Nephron progenitor cell (in vitro differentiated cells): Measurements from ENCODE around the gene FOLR2.
"Not testable (repeated sequence)": the region's sequence is repeated elsewhere in the genome, so short reads cannot be mapped to it uniquely, and the experiment has no call there.

Experiments
- DNase-seq: peaks from one replicate; pipeline ENCODE4 v3.0.0; 2021
- H3K27ac Mint-ChIP-seq: 2 replicates; pipeline ENCODE4 v1.8.0; 2021; ENCODE audit warnings: mild to moderate bottlenecking, moderate library complexity, mixed read lengths
- H3K27me3 Mint-ChIP-seq: 2 replicates; pipeline ENCODE4 v1.8.0; 2021; ENCODE audit warnings: mild to moderate bottlenecking, low read depth, mixed read lengths; ENCODE audit not compliant: poor library complexity
- H3K36me3 Mint-ChIP-seq: 2 replicates; pipeline ENCODE4 v1.8.0; 2021; ENCODE audit warnings: low read depth, mixed read lengths
- H3K4me1 Mint-ChIP-seq: 2 replicates; pipeline ENCODE4 v1.8.0; 2021; ENCODE audit warnings: mixed read lengths
- H3K4me3 Mint-ChIP-seq: 2 replicates; pipeline ENCODE4 v1.8.0; 2021; ENCODE audit warnings: mild to moderate bottlenecking, moderate library complexity, mixed read lengths
- H3K9me3 Mint-ChIP-seq: 2 replicates; pipeline ENCODE4 v1.8.0; 2021; ENCODE audit warnings: mild to moderate bottlenecking, moderate library complexity, mixed read lengths
- CTCF ChIP-seq: fragments of 200-600 bp; sonication (generic); IDR thresholded peaks from 2 replicates; pipeline ENCODE4 v1.5.0; 2021; ENCODE audit warnings: antibody characterized with exemption

The FOLR2 gene

DNA sequence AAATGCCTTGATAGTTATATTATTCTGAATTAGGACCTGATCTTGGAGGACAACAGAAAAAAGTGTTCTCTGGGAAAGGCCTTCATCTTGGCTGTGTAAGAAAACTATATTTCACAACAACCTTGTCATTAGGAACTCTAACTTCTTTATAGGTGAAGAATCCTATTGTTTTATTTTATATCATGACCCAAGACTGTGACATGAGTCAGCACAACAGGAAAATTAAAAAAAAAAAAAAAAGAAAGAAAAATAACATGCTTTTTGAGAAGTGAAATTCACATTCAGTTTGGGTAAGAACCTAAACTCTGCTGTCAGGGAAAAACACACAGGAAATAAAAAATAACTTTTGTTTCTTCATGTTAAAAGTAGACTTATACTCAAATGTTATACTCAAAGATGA is 11.7 kb upstream of the FOLR2 start:
- peaks cover 3% of the 10 kb centered on the region for H3K27me3 Mint-ChIP-seq
- H3K36me3 Mint-ChIP-seq, result peaks cover 4% of the 10 kb centered on the region
- H3K4me3 Mint-ChIP-seq, result no peak overlapping the region
- no peaks in the 10 kb centered on the region for H3K4me1 Mint-ChIP-seq
- no peak for TF ChIP-seq CTCF
- DNase-seq, result no peak
- H3K27ac Mint-ChIP-seq, result no peak overlapping the region
- peaks cover 19% of the 10 kb centered on the region for H3K9me3 Mint-ChIP-seq

- not testable (repeated sequence) for H3K36me3 Mint-ChIP-seq, H3K4me3 Mint-ChIP-seq, H3K27ac Mint-ChIP-seq, H3K27me3 Mint-ChIP-seq, DNase-seq, H3K4me1 Mint-ChIP-seq
- H3K9me3 Mint-ChIP-seq, result peaks cover 25% of the 10 kb centered on the region
Observed at GRCh38 chr11:72206794-72207193, 9.8 kb upstream of the FOLR2 start.

- H3K36me3 Mint-ChIP-seq, result peaks cover 6% of the 10 kb centered on the region
- no peaks in the 10 kb centered on the region for H3K4me1 Mint-ChIP-seq
- peaks cover 14% of the 10 kb centered on the region for H3K27me3 Mint-ChIP-seq
- no peak for TF ChIP-seq CTCF
- no peak overlapping the region for H3K27ac Mint-ChIP-seq
- H3K4me3 Mint-ChIP-seq, result no peak overlapping the region
- no peak for DNase-seq
- H3K9me3 Mint-ChIP-seq, result peaks cover 25% of the 10 kb centered on the region
Observed at GRCh38 chr11:72208281-72208680, 8.3 kb upstream of the FOLR2 start.

- no peak overlapping the region for H3K27ac Mint-ChIP-seq
- H3K4me3 Mint-ChIP-seq, result no peak overlapping the region
- peaks cover 25% of the 10 kb centered on the region for H3K9me3 Mint-ChIP-seq
- peaks cover 6% of the 10 kb centered on the region for H3K36me3 Mint-ChIP-seq
- no peak for DNase-seq
- H3K4me1 Mint-ChIP-seq, result no peaks in the 10 kb centered on the region
- no peak for TF ChIP-seq CTCF
- peaks cover 22% of the 10 kb centered on the region for H3K27me3 Mint-ChIP-seq
Observed at GRCh38 chr11:72209101-72209500, 7.5 kb upstream of the FOLR2 start.

DNA sequence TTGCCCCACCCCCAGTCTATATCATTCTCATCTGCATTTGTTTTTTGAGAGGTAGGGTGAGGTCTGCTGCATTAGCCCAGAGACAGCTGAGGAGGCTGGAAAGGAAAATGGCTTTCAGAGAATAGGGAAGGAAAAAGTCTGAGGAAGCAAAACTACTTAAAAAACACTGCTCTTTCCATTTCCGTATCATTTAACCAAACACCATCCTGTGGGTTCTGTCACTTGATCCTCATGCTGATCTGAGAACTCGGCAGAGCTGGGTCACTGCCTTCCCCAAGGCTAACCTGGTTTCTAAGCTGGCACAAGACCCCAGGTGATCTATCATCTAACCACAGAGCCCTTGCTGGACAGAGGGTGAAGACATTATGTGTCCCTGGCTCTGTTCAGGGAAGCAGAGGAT is 1.2 kb downstream of the FOLR2 start:
- H3K27ac Mint-ChIP-seq, result no peak overlapping the region
- no peak overlapping the region for H3K4me3 Mint-ChIP-seq
- no peaks in the 10 kb centered on the region for H3K9me3 Mint-ChIP-seq
- peaks cover 36% of the 10 kb centered on the region for H3K27me3 Mint-ChIP-seq
- H3K36me3 Mint-ChIP-seq, result no peaks in the 10 kb centered on the region
- no peak for DNase-seq
- TF ChIP-seq CTCF, result no peak
- peaks cover 47% of the 10 kb centered on the region for H3K4me1 Mint-ChIP-seq

DNA sequence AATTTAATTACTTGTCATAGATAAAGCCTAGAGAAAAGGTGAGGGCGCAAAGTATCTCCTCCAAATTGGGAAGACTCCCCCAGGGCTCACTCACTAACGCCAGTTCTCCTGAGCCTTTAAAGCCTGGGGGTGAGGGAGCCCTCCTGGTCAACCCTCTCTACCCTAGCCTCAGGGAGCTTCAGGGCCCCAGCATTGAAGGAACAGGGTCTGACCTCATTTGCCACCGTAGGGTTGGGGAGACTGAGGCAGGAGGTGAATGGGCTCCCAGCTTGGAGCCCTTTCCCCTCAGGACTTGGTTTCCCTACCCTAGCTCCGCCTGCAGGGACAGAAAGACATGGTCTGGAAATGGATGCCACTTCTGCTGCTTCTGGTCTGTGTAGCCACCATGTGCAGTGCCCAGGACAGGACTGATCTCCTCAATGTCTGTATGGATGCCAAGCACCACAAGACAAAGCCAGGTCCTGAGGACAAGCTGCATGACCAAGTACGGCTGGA is 1.7 kb downstream of the FOLR2 start:
- Mint-ChIP-seq H3K27ac (no peak overlapping the region), H3K4me1 (peaks cover 49% of the 10 kb centered on the region), H3K27me3 (peaks cover 31% of the 10 kb centered on the region), H3K36me3 (no peaks in the 10 kb centered on the region), H3K4me3 (no peak overlapping the region), H3K9me3 (no peaks in the 10 kb centered on the region)
- TF ChIP-seq CTCF, result no peak
- DNase-seq, result no peak
